Gastrocnemius medialis (tissue), 4 donors: ENCODE data around the gene PIGN. TPM values are rescaled to one million over a fixed set of nuclear protein-coding genes. Genes with fewer than 3 reads are reported as not detected.

ENCODE experiments used
- ATAC-seq, 2 donors: fragments of 150-250 bp; one replicate each; pipeline ENCODE4 v1.9.1; 2016
- DNase-seq, 2 donors: peaks; one replicate each; pipeline ENCODE4 v3.0.0-alpha.2; 2019
- H3K27ac ChIP-seq, 4 donors: fragments of 200-600 bp; sonication (generic); 1 replicate in 1 of 4; 2 replicates in 3 of 4; pipeline ENCODE4 v1.5.1; 2016 to 2018; ENCODE audit warnings: mild to moderate bottlenecking in 2 of 4, moderate library complexity in 1 of 4
- H3K27me3 ChIP-seq, 3 donors: fragments of 200-600 bp; sonication (generic) in 2 of 3; 1 replicate in 1 of 3; 2 replicates in 2 of 3; pipeline versions ENCODE4 v1.5.1 to v1.6.0; 2016 to 2019; ENCODE audit warnings: mild to moderate bottlenecking in 1 of 3, moderate library complexity in 1 of 3
- H3K36me3 ChIP-seq, 2 donors: fragments of 200-600 bp; sonication (generic) in 1 of 2; one replicate each; pipeline ENCODE4 v1.5.1; 2017 to 2018
- H3K4me1 ChIP-seq, 2 donors: fragments of 200-600 bp; sonication (generic) in 1 of 2; one replicate each; pipeline ENCODE4 v1.5.1; 2016 to 2017; ENCODE audit warnings: mild to moderate bottlenecking in 2 of 2
- H3K4me3 ChIP-seq, 4 donors: fragments of 200-600 bp; sonication (generic) in 3 of 4; 1 replicate in 1 of 4; 2 replicates in 3 of 4; pipeline ENCODE4 v1.5.1; 2016 to 2019; ENCODE audit warnings: mild to moderate bottlenecking in 2 of 4
- H3K9me3 ChIP-seq, 3 donors: fragments of 200-600 bp; sonication (generic) in 2 of 3; 1 replicate in 1 of 3; 2 replicates in 2 of 3; pipeline ENCODE4 v1.5.1; 2016 to 2019
- POLR2A ChIP-seq, 2 donors: fragments of 450-650 bp; IDR thresholded peaks; one replicate each; pipeline ENCODE4 v1.6.1; 2017; ENCODE audit warnings: antibody characterized with exemption in 2 of 2, mild to moderate bottlenecking in 2 of 2, moderate library complexity in 2 of 2
- in situ Hi-C, 4 donors: fragments of 200-750 bp; cut with MboI; loops; one replicate each; pipeline versions ENCODE4 v1.15.0 to v1.8.0; 2017; ENCODE audit warnings: low sequenced_read_pairs in 4 of 4
- intact Hi-C: fragments of 100-400 bp; cut with DNase I; formaldehyde crosslinking; loops from one replicate; pipeline ENCODE4 v1.15.1; 2023; ENCODE audit warnings: low total_unique reads
- total RNA-seq, 4 donors: library from RNA; depleted of rRNA; stranded (reverse); fragments of >200 nt; gene quantifications; one replicate each; pipeline versions ENCODE4 v1.1.0 to v1.2.3, GENCODE V29; 2016
- TF ChIP-seq, protein P1 (sequence below), 5 experiments: fragments of 450-650 bp in 3 of 5; fragments of 200-600 bp in 2 of 5; sonication (generic) in 2 of 5; IDR thresholded peaks in 4 of 5; conservative IDR thresholded peaks in 1 of 5; 1 replicate in 4 of 5; 2 replicates in 1 of 5; pipeline ENCODE4 v1.5.1; 2016 to 2019; ENCODE audit warnings: antibody characterized with exemption in 5 of 5, mild to moderate bottlenecking in 3 of 5, moderate library complexity in 3 of 5

The PIGN gene
- total RNA-seq, 4 donors from 2014 or later: 10.7 to 18.7 (median 14.8) TPM

DNA sequence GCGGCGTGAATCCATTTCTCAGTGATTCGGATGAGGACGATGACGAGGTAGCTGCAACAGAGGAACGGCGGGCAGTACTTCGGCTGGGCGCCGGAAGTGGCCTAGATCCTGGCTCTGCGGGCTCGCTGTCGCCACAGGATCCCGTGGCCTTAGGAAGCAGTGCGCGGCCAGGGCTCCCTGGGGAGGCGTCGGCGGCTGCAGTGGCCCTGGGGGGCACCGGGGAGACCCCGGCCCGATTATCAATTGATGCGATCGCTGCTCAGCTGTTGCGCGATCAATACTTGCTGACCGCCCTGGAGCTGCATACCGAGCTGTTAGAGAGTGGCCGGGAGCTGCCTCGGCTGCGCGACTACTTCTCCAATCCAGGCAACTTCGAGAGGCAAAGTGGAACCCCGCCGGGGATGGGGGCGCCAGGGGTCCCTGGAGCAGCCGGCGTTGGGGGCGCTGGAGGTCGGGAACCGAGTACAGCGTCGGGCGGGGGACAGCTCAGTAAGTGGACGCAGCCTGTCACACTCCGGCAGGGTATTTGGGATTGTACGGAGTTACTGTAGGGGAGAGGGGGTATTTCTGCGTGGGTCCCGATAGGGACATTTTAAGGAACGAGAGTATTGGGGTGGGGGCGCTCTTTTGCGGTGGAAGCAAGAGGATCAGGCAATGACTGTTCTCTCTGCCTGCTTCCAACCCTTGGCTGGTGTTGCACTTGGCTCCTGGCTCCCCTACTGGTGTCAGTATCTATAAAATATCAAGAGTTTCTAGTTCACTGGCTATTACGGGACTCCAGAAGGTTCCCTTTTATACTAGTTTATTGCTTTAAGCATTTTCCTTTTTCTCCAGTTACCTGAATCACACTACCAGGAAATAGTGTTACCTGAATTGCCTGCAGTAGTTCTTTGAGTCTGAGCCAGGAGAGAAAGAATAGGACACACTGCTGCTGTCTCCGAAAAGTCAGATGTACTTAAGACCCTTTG lies 971 bp upstream of the PIGN start:
- H3K36me3 ChIP-seq: no peaks in the 10 kb centered on the region
- DNase-seq (peak in 1 of 2 donors; percentile 4), ATAC-seq (peak in 1 of 2 donors; percentile 25)
- H3K4me1 ChIP-seq: peaks cover 26 to 36% of the 10 kb centered on the region in 2 donors
- peak overlapping the region; percentile 94 to 99 (median 97) for H3K4me3 ChIP-seq
- TF ChIP-seq POLR2A (IDR thresholded peaks at IDR 0.05): no peak
- TF ChIP-seq, protein P1, sequence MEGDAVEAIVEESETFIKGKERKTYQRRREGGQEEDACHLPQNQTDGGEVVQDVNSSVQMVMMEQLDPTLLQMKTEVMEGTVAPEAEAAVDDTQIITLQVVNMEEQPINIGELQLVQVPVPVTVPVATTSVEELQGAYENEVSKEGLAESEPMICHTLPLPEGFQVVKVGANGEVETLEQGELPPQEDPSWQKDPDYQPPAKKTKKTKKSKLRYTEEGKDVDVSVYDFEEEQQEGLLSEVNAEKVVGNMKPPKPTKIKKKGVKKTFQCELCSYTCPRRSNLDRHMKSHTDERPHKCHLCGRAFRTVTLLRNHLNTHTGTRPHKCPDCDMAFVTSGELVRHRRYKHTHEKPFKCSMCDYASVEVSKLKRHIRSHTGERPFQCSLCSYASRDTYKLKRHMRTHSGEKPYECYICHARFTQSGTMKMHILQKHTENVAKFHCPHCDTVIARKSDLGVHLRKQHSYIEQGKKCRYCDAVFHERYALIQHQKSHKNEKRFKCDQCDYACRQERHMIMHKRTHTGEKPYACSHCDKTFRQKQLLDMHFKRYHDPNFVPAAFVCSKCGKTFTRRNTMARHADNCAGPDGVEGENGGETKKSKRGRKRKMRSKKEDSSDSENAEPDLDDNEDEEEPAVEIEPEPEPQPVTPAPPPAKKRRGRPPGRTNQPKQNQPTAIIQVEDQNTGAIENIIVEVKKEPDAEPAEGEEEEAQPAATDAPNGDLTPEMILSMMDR (IDR thresholded peaks at IDR 0.05 in 4 of 5, conservative IDR thresholded peaks at IDR 0.05 in 1 of 5): no peak
- intact Hi-C loops (loop anchor here (2.0 to 5.0 kb wide), 4 partner anchors 63 to 1179 kb away; partner anchors contain the start of genes KDSR and ZCCHC2), in situ Hi-C loops (loop anchor here in 3 of 4 donors (10.0 to 25.0 kb wide), 5 partner anchors 67 to 799 kb away; partner anchors contain the start of gene PHLPP1 (in 1 of the 3))
- H3K27me3 ChIP-seq: no peaks in the 10 kb centered on the region
- no peaks in the 10 kb centered on the region for H3K9me3 ChIP-seq
- H3K27ac ChIP-seq: peak overlapping the region; percentile 84 to 90 (median 87)

DNA sequence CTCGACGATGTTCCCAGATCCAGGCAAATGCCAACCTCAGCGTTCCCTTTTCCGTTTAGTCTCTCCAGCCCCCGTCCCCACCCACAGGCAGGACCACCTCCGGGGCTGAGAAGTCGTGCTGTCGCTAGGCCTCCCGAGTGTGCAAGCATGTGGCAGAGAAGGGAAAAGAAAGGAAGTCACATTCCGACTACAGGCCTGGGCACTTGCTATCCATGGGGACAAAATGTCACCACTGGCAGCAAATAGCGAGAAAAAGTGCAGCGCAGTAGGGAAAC lies 420 bp downstream of the PIGN start:
- intact Hi-C loops: loop anchor here (2.0 to 5.0 kb wide), 4 partner anchors 64 to 1181 kb away; partner anchors contain the start of genes KDSR and ZCCHC2
- ATAC-seq (peak in 1 of 2 donors; percentile 5), DNase-seq (no peak)
- Histone ChIP-seq H3K36me3 (no peaks in the 10 kb centered on the region), H3K9me3 (no peaks in the 10 kb centered on the region), H3K27ac (peak overlapping the region; percentile 84 to 87 (median 86)), H3K27me3 (no peaks in the 10 kb centered on the region), H3K4me1 (peaks cover 26 to 36% of the 10 kb centered on the region in 2 donors), H3K4me3 (peak overlapping the region; percentile 87 to 98 (median 95))
- no peak for TF ChIP-seq POLR2A (IDR thresholded peaks at IDR 0.05)
- TF ChIP-seq, protein P1 (IDR thresholded peaks at IDR 0.05 in 4 of 5, conservative IDR thresholded peaks at IDR 0.05 in 1 of 5): no peak
- in situ Hi-C loops: loop anchor here in 3 of 4 donors (10.0 to 25.0 kb wide), 5 partner anchors 68 to 801 kb away; partner anchors contain the start of gene PHLPP1 (in 1 of the 3)

DNA sequence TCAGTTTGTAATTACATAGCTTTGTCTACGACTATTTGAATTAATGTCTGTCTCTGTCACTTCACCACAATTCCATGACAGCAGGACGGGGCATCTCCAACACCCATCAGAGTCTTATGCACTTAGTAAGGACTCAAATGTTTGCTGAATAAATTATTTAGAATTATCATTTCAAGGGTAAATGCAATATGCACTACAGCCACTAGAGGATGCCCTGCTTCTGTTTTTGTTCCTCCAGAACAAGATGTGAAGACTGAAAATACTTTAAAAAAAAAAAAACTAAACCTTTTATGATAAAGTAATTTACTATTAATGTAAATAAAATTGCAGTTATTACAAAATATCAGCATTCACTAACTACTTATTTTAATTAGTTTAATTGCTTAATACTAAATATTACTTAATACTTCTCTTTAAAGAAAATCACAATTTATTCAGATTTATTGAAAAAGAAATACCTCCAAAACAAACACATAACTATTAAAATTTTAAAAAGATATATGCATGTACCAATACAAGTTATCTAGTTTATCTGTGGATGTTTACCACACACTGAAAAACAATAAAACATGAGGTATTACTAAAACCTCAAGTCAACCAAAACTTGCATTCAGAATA lies 3.2 kb downstream of the PIGN start:
- DNase-seq (no peak), ATAC-seq (no peak)
- Histone ChIP-seq H3K9me3 (no peaks in the 10 kb centered on the region), H3K4me3 (no peak overlapping the region), H3K4me1 (peaks cover 16 to 18% of the 10 kb centered on the region in 2 donors), H3K36me3 (no peaks in the 10 kb centered on the region), H3K27ac (no peak overlapping the region), H3K27me3 (no peaks in the 10 kb centered on the region)
- in situ Hi-C loops (loop anchor here in 3 of 4 donors (5.0 to 25.0 kb wide), 7 partner anchors 59 to 804 kb away; partner anchors contain the start of gene PHLPP1 (in 1 of the 3)), intact Hi-C loops (no loop called here)
- TF ChIP-seq POLR2A (IDR thresholded peaks at IDR 0.05): no peak
- TF ChIP-seq, protein P1 (IDR thresholded peaks at IDR 0.05 in 4 of 5, conservative IDR thresholded peaks at IDR 0.05 in 1 of 5): peak; percentile 77 to 99 (median 92)

DNA sequence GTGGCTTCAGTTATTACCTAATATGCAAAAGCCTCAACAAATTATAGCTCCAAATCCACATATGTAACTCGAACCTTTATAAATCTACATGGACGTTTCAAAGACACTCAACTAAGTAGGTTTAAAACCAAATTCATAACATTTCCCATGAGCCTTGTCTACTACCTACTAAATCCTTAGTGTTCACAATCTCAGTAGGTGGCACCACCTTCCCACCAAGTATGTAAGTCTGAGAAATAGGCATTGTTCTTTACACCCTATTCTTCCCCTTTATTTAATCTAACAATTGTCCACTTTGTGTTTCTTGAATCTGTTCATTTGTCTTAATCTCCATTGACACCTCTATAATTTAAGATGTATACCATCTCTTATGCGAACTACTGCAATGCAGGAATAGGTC lies 4.6 kb downstream of the PIGN start:
- peaks cover 8 to 9% of the 10 kb centered on the region in 2 donors for H3K4me1 ChIP-seq
- intact Hi-C loops (no loop called here), in situ Hi-C loops (loop anchor here in 3 of 4 donors (5.0 to 25.0 kb wide), 7 partner anchors 60 to 805 kb away; partner anchors contain the start of gene PHLPP1 (in 1 of the 3))
- TF ChIP-seq, protein P1 (IDR thresholded peaks at IDR 0.05 in 4 of 5, conservative IDR thresholded peaks at IDR 0.05 in 1 of 5): no peak
- TF ChIP-seq POLR2A (IDR thresholded peaks at IDR 0.05): no peak
- no peak for DNase-seq
- ATAC-seq: no peak
- H3K27me3 ChIP-seq: no peaks in the 10 kb centered on the region
- no peak overlapping the region for H3K27ac ChIP-seq
- no peaks in the 10 kb centered on the region for H3K9me3 ChIP-seq
- no peak overlapping the region for H3K4me3 ChIP-seq
- no peaks in the 10 kb centered on the region for H3K36me3 ChIP-seq
